Testis (tissue), 2 donors: Measurements from ENCODE around the gene CBFA2T2.

Source experiments
- CTCF ChIP-seq, 3 experiments: fragments of 450-650 bp in 2 of 3; fragments of 200-600 bp in 1 of 3; sonication (generic) in 1 of 3; IDR thresholded peaks; one replicate each; pipeline ENCODE4 v1.5.1; 2016 to 2019; ENCODE audit warnings: antibody characterized with exemption in 3 of 3, mild to moderate bottlenecking in 2 of 3, moderate library complexity in 1 of 3
- POLR2A ChIP-seq: fragments of 450-650 bp; IDR thresholded peaks from one replicate; pipeline ENCODE4 v1.6.1; 2017; ENCODE audit warnings: antibody characterized with exemption, mild to moderate bottlenecking, moderate library complexity

- TF ChIP-seq CTCF (IDR thresholded peaks at IDR 0.05) = no peak
- TF ChIP-seq POLR2A = no peak
Measured at GRCh38 chr20:33521461-33521860, 31.6 kb downstream of the CBFA2T2 start.
